Esophagus squamous epithelium (tissue), 5 donors: ENCODE results near the gene ZNF699. TPM values are rescaled to one million over a fixed set of nuclear protein-coding genes. Genes with fewer than 3 reads are reported as not detected.

Experiments used
- DNase-seq: peaks from one replicate; lab custom pipeline; 2025; lab: John Stamatoyannopoulos, UW
- H3K27ac ChIP-seq, 4 donors: fragments of 200-600 bp; sonication (generic); one replicate each; pipeline ENCODE4 v1.5.1; 2016 to 2019; ENCODE audit warnings: mild to moderate bottlenecking in 1 of 4
- H3K27me3 ChIP-seq, 4 donors: fragments of 200-600 bp; sonication (generic); 1 replicate in 3 of 4; 2 replicates in 1 of 4; pipeline versions ENCODE4 v1.5.1 to v1.6.0; 2017 to 2021; ENCODE audit warnings: antibody characterized with exemption in 1 of 4
- H3K36me3 ChIP-seq, 3 donors: fragments of 200-600 bp; sonication (generic); one replicate each; pipeline ENCODE4 v1.5.1; 2016 to 2019
- H3K4me1 ChIP-seq, 3 donors: fragments of 200-600 bp; sonication (generic); one replicate each; pipeline ENCODE4 v1.5.1; 2017 to 2019
- H3K4me3 ChIP-seq, 4 donors: fragments of 200-600 bp; sonication (generic); 1 replicate in 3 of 4; 2 replicates in 1 of 4; pipeline ENCODE4 v1.5.1; 2016 to 2019; ENCODE audit warnings: mild to moderate bottlenecking in 2 of 4, moderate library complexity in 1 of 4
- H3K9me3 ChIP-seq, 3 donors: fragments of 200-600 bp; sonication (generic); one replicate each; pipeline ENCODE4 v1.5.1; 2016 to 2019
- CTCF ChIP-seq, 6 experiments: fragments of 450-650 bp in 4 of 6; fragments of 200-600 bp in 2 of 6; sonication (generic) in 2 of 6; IDR thresholded peaks; one replicate each; pipeline ENCODE4 v1.5.1; 2016 to 2019; ENCODE audit warnings: antibody characterized with exemption in 6 of 6, mild to moderate bottlenecking in 4 of 6, moderate library complexity in 4 of 6
- POLR2A ChIP-seq, 4 donors: fragments of 450-650 bp; IDR thresholded peaks; one replicate each; pipeline ENCODE4 v1.6.1; 2017; ENCODE audit warnings: antibody characterized with exemption in 4 of 4, mild to moderate bottlenecking in 4 of 4, moderate library complexity in 3 of 4
- WGBS, 2 donors: methylation state at CpG; one replicate each; pipeline ENCODE4 v1.1.5; 2018; 5-methylcytosine and 5-hydroxymethylcytosine counted together
- intact Hi-C: fragments of 100-400 bp; cut with DNase I; formaldehyde crosslinking; loops from one replicate; pipeline ENCODE4 v1.15.0; 2022
- total RNA-seq, 4 donors: library from RNA; depleted of rRNA; stranded (reverse); fragments of >200 nt; gene quantifications; one replicate each; pipeline ENCODE4 v1.1.0, GENCODE V29; 2016
- donor health status: DM: yes; HTN: yes; CAD: no.

The ZNF699 gene
- total RNA-seq, 4 donors from 2014 or later, result 4.3 to 17.7 (median 4.5) TPM

- Histone ChIP-seq H3K4me3 (peak overlapping the region; percentile 50 to 92 (median 74)), H3K27ac (peak overlapping the region; percentile 93 to 100 (median 96)), H3K27me3 (no peaks in the 10 kb centered on the region), H3K9me3 (peaks cover 0 to 25% (median 8%) of the 10 kb centered on the region in 3 donors), H3K36me3 (peaks cover 0 to 20% (median 0%) of the 10 kb centered on the region in 3 donors), H3K4me1 (peaks cover 5 to 30% (median 7%) of the 10 kb centered on the region in 3 donors)
- intact Hi-C loops, result loop anchor here (10.0 kb wide), 1 partner anchor 475 kb away; no protein-coding TSS in a partner anchor
- peak; percentile 69 for DNase-seq
- TF ChIP-seq POLR2A (IDR thresholded peaks at IDR 0.05) (no peak), CTCF (IDR thresholded peaks at IDR 0.05) (no peak)
- WGBS, 2 donors, result 4 to 11% methylated on average over 10 to 12 of the region's 13 CpGs
These were observed 372 bp upstream of the ZNF699 start for GRCh38 chr19:9309974-9310446.

GRCh38 chr19:9308091-9308770 is 1.4 kb downstream of the ZNF699 start:
- Histone ChIP-seq H3K27ac (no peak overlapping the region), H3K9me3 (peaks cover 0 to 31% (median 8%) of the 10 kb centered on the region in 3 donors), H3K4me3 (peak overlapping the region in 3 of 4 donors; percentile 71 to 92 (median 76)), H3K27me3 (no peaks in the 10 kb centered on the region), H3K4me1 (peaks cover 5 to 30% (median 7%) of the 10 kb centered on the region in 3 donors), H3K36me3 (peaks cover 0 to 37% (median 6%) of the 10 kb centered on the region in 3 donors)
- WGBS, 2 donors, result 69 to 70% methylated on average over 10 of the region's 10 CpGs
- intact Hi-C loops, result no loop called here
- no peak for DNase-seq
- TF ChIP-seq POLR2A (IDR thresholded peaks at IDR 0.05) (no peak), CTCF (IDR thresholded peaks at IDR 0.05) (no peak)

- DNase-seq, result no peak
- no peak overlapping the region for H3K4me3 ChIP-seq
- H3K36me3 ChIP-seq, result peaks cover 1 to 55% (median 24%) of the 10 kb centered on the region in 3 donors
- TF ChIP-seq CTCF (IDR thresholded peaks at IDR 0.05), result no peak
- 94 to 100% methylated on average over 1 of the region's 1 CpG for WGBS, 2 donors
- no peaks in the 10 kb centered on the region for H3K27me3 ChIP-seq
- H3K9me3 ChIP-seq, result peaks cover 0 to 46% (median 9%) of the 10 kb centered on the region in 3 donors
- H3K4me1 ChIP-seq, result peaks cover 5 to 30% (median 7%) of the 10 kb centered on the region in 3 donors
- H3K27ac ChIP-seq, result no peak overlapping the region
- intact Hi-C loops, result no loop called here
These were observed 3.2 kb downstream of the ZNF699 start for GRCh38 chr19:9306443-9306842.

- no peak for DNase-seq
- Histone ChIP-seq H3K4me3 (peak overlapping the region in 1 of 4 donors; percentile 5), H3K27ac (no peak overlapping the region), H3K9me3 (peaks cover 6 to 100% (median 88%) of the 10 kb centered on the region in 3 donors), H3K27me3 (no peaks in the 10 kb centered on the region), H3K4me1 (no peaks in the 10 kb centered on the region), H3K36me3 (peaks cover 9 to 96% (median 28%) of the 10 kb centered on the region in 3 donors)
- TF ChIP-seq POLR2A (IDR thresholded peaks at IDR 0.05) (no peak), CTCF (IDR thresholded peaks at IDR 0.05) (no peak)
- intact Hi-C loops, result no loop called here
- WGBS, 2 donors, result 92 to 96% methylated on average over 2 of the region's 2 CpGs
These were observed 13.3 kb downstream of the ZNF699 start for GRCh38 chr19:9296336-9296735.

GRCh38 chr19:9295411-9295849 is 14.2 kb downstream of the ZNF699 start:
- 97 to 98% methylated on average over 4 of the region's 4 CpGs for WGBS, 2 donors
- Histone ChIP-seq H3K9me3 (peaks cover 6 to 98% (median 85%) of the 10 kb centered on the region in 3 donors), H3K4me3 (no peak overlapping the region), H3K27ac (no peak overlapping the region), H3K4me1 (no peaks in the 10 kb centered on the region), H3K27me3 (no peaks in the 10 kb centered on the region), H3K36me3 (peaks cover 4 to 86% (median 19%) of the 10 kb centered on the region in 3 donors)
- TF ChIP-seq POLR2A (IDR thresholded peaks at IDR 0.05) (no peak), CTCF (IDR thresholded peaks at IDR 0.05) (no peak)
- intact Hi-C loops, result no loop called here
- DNase-seq, result no peak
